GM12878 (cell line): Measurements from ENCODE around the gene IFT27. TPM values are rescaled to one million over a fixed set of nuclear protein-coding genes. Genes with fewer than 3 reads are reported as not detected.

ENCODE experiments used
- ATAC-seq: fragments of 200-7000 bp; cut with Tn5 transposase; 3 replicates; pipeline ENCODE4 v1.9.1; 2020; ENCODE audit warnings: mild to moderate bottlenecking, moderate library complexity
- BruUV-seq: library from RNA; stranded (reverse); fragments of 400-500 nt; replicated peaks from 2 replicates; lab custom pipeline; 2021; lab: Mats Ljungman, UMichigan
- CTCF ChIA-PET: fragments of 300-600 bp; sonication (Branson Sonifier 250); formaldehyde crosslinking; extraction: SDS; loops from one replicate; lab custom pipeline; 2021; ENCODE audit warnings: inconsistent platforms; lab: Yijun Ruan, JAX
- POLR2A ChIA-PET: fragments of 350-600 bp; formaldehyde crosslinking; extraction: SDS; loops from one replicate; lab custom pipeline; 2021; ENCODE audit warnings: inconsistent platforms; lab: Charles Lee
- RAD21 ChIA-PET: fragments of 300-600 bp; sonication (Branson Sonifier 250); formaldehyde crosslinking; loops from one replicate; lab custom pipeline; 2023; ENCODE audit warnings: antibody characterized with exemption; ENCODE audit not compliant: unreplicated experiment; lab: Charles Lee
- SMC1A ChIA-PET: fragments of 300-600 bp; sonication (Branson Sonifier 250); formaldehyde crosslinking; loops from one replicate; lab custom pipeline; 2023; ENCODE audit not compliant: unreplicated experiment, uncharacterized antibody; lab: Charles Lee
- DNase-seq: peaks from one replicate; pipeline ENCODE4 v3.0.0-alpha.2; 2011; ENCODE audit warnings: low read depth, low spot score
- FAIRE-seq: peaks from 3 replicates; lab custom pipeline; 2011; peaks lifted over from hg19 to GRCh38; lab: Jason Lieb, UNC
- H2AFZ ChIP-seq: 2 replicates; pipeline ENCODE4 v1.6.0; 2011; ENCODE audit warnings: low read depth, low read length, control low read depth; ENCODE audit not compliant: control insufficient read depth
- H3K27ac ChIP-seq: 2 replicates; pipeline ENCODE4 v1.5.1; 2011; ENCODE audit warnings: control low read depth; ENCODE audit not compliant: control insufficient read depth, insufficient read depth
- H3K27me3 ChIP-seq, 2 experiments: replicated peaks in 1 of 2; 2 replicates each; pipeline versions ENCODE4 v1.6.0 to v1.6.1; 2011; ENCODE audit warnings: low read length in 1 of 2; ENCODE audit not compliant: control insufficient read depth in 2 of 2, insufficient read depth in 2 of 2
- H3K36me3 ChIP-seq, 2 experiments: 2 replicates each; pipeline ENCODE4 v1.5.1; 2011; ENCODE audit warnings: low read length in 1 of 2; ENCODE audit not compliant: control insufficient read depth in 2 of 2, insufficient read depth in 2 of 2
- H3K4me1 ChIP-seq: 2 replicates; pipeline ENCODE4 v1.6.1; 2011; ENCODE audit warnings: mild to moderate bottlenecking, low read length, moderate library complexity, mixed read lengths; ENCODE audit not compliant: control insufficient read depth, insufficient read depth
- H3K4me2 ChIP-seq: 2 replicates; pipeline ENCODE4 v1.6.0; 2011; ENCODE audit warnings: control low read depth; ENCODE audit not compliant: control insufficient read depth, insufficient read depth
- H3K4me3 ChIP-seq: fragments of 200-600 bp; sonication (generic); 2 replicates; pipeline ENCODE4 v1.5.1; 2016
- H3K79me2 ChIP-seq: 2 replicates; pipeline ENCODE4 v1.6.0; 2011; ENCODE audit warnings: low read length; ENCODE audit not compliant: control insufficient read depth, insufficient read depth
- H3K9ac ChIP-seq: 2 replicates; pipeline ENCODE4 v1.8.0; 2011; ENCODE audit warnings: low read length, control low read depth, mixed read lengths; ENCODE audit not compliant: control insufficient read depth, insufficient read depth
- H3K9me3 ChIP-seq: replicated peaks from 3 replicates; pipeline ENCODE4 v1.5.1; 2011; ENCODE audit warnings: mild to moderate bottlenecking, low read length; ENCODE audit not compliant: control insufficient read depth, insufficient read depth
- H4K20me1 ChIP-seq: 2 replicates; pipeline ENCODE4 v1.6.0; 2011; ENCODE audit not compliant: control insufficient read depth, insufficient read depth
- ASH2L ChIP-seq: fragments of 300-600, 200-600 bp; sonication (generic); IDR thresholded peaks from 2 replicates; pipeline ENCODE4 v1.6.1; 2017; ENCODE audit warnings: low read depth, mild to moderate bottlenecking, borderline replicate concordance
- EZH2 ChIP-seq: IDR thresholded peaks from 2 replicates; pipeline ENCODE4 v1.6.1; 2012; ENCODE audit warnings: low read depth, mild to moderate bottlenecking, control low read depth, inconsistent platforms, low read length, borderline replicate concordance; ENCODE audit not compliant: control insufficient read depth
- HDGF ChIP-seq: fragments of 450-650 bp; IDR thresholded peaks from 2 replicates; pipeline ENCODE4 v1.6.1; 2016; ENCODE audit warnings: antibody characterized with exemption
- LARP7 ChIP-seq: fragments of 450-650 bp; IDR thresholded peaks from 2 replicates; pipeline ENCODE4 v1.6.1; 2017; ENCODE audit warnings: mild to moderate bottlenecking
- MAX ChIP-seq: IDR thresholded peaks from 2 replicates; pipeline ENCODE4 v1.6.1; 2012; ENCODE audit warnings: low read depth, low read length, improper control_type of control experiment
- MTA2 ChIP-seq: fragments of 450-650 bp; IDR thresholded peaks from 2 replicates; pipeline ENCODE4 v1.6.1; 2016; ENCODE audit warnings: low read depth, mild to moderate bottlenecking, moderate library complexity
- NBN ChIP-seq: fragments of 450-650 bp; IDR thresholded peaks from 2 replicates; pipeline ENCODE4 v1.6.1; 2016
- NFXL1 ChIP-seq: fragments of 450-650 bp; IDR thresholded peaks from 2 replicates; pipeline ENCODE4 v1.6.1; 2017; ENCODE audit warnings: antibody characterized with exemption, mild to moderate bottlenecking, borderline replicate concordance
- NR2C1 ChIP-seq: fragments of 450-650 bp; IDR thresholded peaks from 2 replicates; pipeline ENCODE4 v1.6.1; 2017; ENCODE audit warnings: antibody characterized with exemption, mild to moderate bottlenecking, moderate library complexity
- NRF1 ChIP-seq: conservative IDR thresholded peaks from 2 replicates; pipeline ENCODE4 v1.6.1; 2011; ENCODE audit warnings: mild to moderate bottlenecking, low read depth, low read length, improper control_type of control experiment
- POLR2AphosphoS2 ChIP-seq: IDR thresholded peaks from 2 replicates; pipeline ENCODE4 v1.6.1; 2011; ENCODE audit warnings: low read depth, mild to moderate bottlenecking, low read length, improper control_type of control experiment, moderate library complexity
- POU2F2 ChIP-seq: IDR thresholded peaks from 3 replicates; pipeline ENCODE4 v1.6.1; 2011; ENCODE audit warnings: low read depth, mild to moderate bottlenecking, low read length, borderline replicate concordance
- ZBTB11 ChIP-seq: fragments of 450-650 bp; formaldehyde crosslinking; IDR thresholded peaks from 2 replicates; pipeline ENCODE4 v1.5.0; 2022; ENCODE audit warnings: mild to moderate bottlenecking, missing genetic modification characterization
- ZNF687 ChIP-seq: fragments of 450-650 bp; IDR thresholded peaks from 2 replicates; pipeline ENCODE4 v1.6.1; 2017; ENCODE audit warnings: mild to moderate bottlenecking, moderate library complexity
- WGBS: methylation state at CpG from one replicate; pipeline ENCODE4 v1.1.6; 2016; ENCODE audit warnings: low lambda C conversion rate; ENCODE audit not compliant: insufficient replicate concordance, insufficient coverage; ENCODE audit errors: missing lambda C conversion rate; 5-methylcytosine and 5-hydroxymethylcytosine counted together
- in situ Hi-C: fragments of 300-500 bp; cut with MboI; formaldehyde crosslinking; loops from 9 replicates; pipeline ENCODE4 v1.14.3; 2018; ENCODE audit warnings: mixed read lengths
- intact Hi-C: fragments of 100-400 bp; cut with micrococcal nuclease; formaldehyde crosslinking; loops from one replicate; pipeline ENCODE4 v1.14.2; 2022; ENCODE audit not compliant: unreplicated experiment
- polyA plus RNA-seq, 11 experiments: library from polyadenylated mRNA; depleted of rRNA in 4 of 11; unstranded in 6 of 11; stranded (reverse) in 5 of 11; fragments of >200 nt; fragmentation: Nextera tagmentation in 4 of 11; fragmentation: Illumina TruSeq in 1 of 11; extraction: Ambion mirVana in 4 of 11; extraction: Trizol in 1 of 11; gene quantifications; 1 replicate in 1 of 11; 2 replicates in 10 of 11; pipeline versions ENCODE4 v1.2.1 to v1.2.3, GENCODE V29; 2011 to 2016; ENCODE audit warnings: inconsistent platforms in 2 of 11, missing spikeins in 2 of 11, low read depth in 1 of 11
- total RNA-seq, 4 experiments: library from RNA; depleted of rRNA in 3 of 4; stranded (reverse); fragments of >200 nt in 3 of 4; fragmentation: Illumina TruSeq in 1 of 4; extraction: Trizol in 1 of 4; gene quantifications; 2 replicates each; pipeline versions ENCODE4 v1.2.1 to v1.2.3, GENCODE V29; 2013 to 2021

Gene IFT27
- total and polyA plus RNA-seq, 10 of the 15 experiments (the other 5 are each of a cell fraction or from before 2014, with no cell fraction given) = 2.7 to 32.5 (median 10.2) TPM

- in situ Hi-C loops = no loop called here
- H3K4me1 ChIP-seq = no peaks in the 10 kb centered on the region
- BruUV-seq = no TSS peak
- no peaks in the 10 kb centered on the region for H3K9me3 ChIP-seq
- H3K79me2 ChIP-seq = no peaks in the 10 kb centered on the region
- DNase-seq (no peak), ATAC-seq (no peak)
- H4K20me1 ChIP-seq = no peaks in the 10 kb centered on the region
- WGBS = 21% methylated on average over 17 of the region's 17 CpGs
- no peak for TF ChIP-seq NRF1
- TF ChIP-seq MTA2 = no peak
- no peak for TF ChIP-seq LARP7
- TF ChIP-seq EZH2 = no peak
- TF ChIP-seq ZBTB11 = no peak
- no peak for TF ChIP-seq NR2C1
- no peak for TF ChIP-seq NFXL1
- TF ChIP-seq NBN = no peak
- TF ChIP-seq POU2F2 = no peak
- no peak for TF ChIP-seq POLR2AphosphoS2
- no peak for TF ChIP-seq ASH2L
- no peak for TF ChIP-seq HDGF
- TF ChIP-seq MAX = no peak
- no peak for TF ChIP-seq ZNF687
- TF ChIP-seq, all 136 proteins: peak for 0
- no peak for FAIRE-seq
- Histone ChIP-seq H3K4me2 (no peak overlapping the region), H3K27ac (no peak overlapping the region), H3K4me3 (no peak overlapping the region), H2AFZ (no peak overlapping the region), H3K27me3 (peaks cover 1 to 6% of the 10 kb centered on the region in 2 experiments; a peak in 2 of 4 replicates), H3K36me3 (no peaks in the 10 kb centered on the region), H3K9ac (no peak overlapping the region)
- ChIA-PET CTCF (no interaction called here), POLR2A (no interaction called here), RAD21 (no interaction called here), SMC1A (no interaction called here)
- intact Hi-C loops = no loop called here
These were observed 47.4 kb upstream of the IFT27 start for GRCh38 chr22:36823186-36823839.
